WI38 (cell line): ENCODE data around the gene CA5B.
"Not testable (repeated sequence)": the region's sequence is repeated elsewhere in the genome, so short reads cannot be mapped to it uniquely, and the experiment has no call there.

ENCODE experiments used
- H3K4me3 ChIP-seq: 2 replicates; pipeline ENCODE4 v1.5.1; 2011; ENCODE audit warnings: low read depth, mild to moderate bottlenecking, control low read depth, low read length
- TF ChIP-seq, protein P1 (sequence below): IDR thresholded peaks from 2 replicates; pipeline ENCODE4 v1.5.1; 2012; ENCODE audit warnings: low read depth, mild to moderate bottlenecking, control low read depth, low read length

The CA5B gene

DNA sequence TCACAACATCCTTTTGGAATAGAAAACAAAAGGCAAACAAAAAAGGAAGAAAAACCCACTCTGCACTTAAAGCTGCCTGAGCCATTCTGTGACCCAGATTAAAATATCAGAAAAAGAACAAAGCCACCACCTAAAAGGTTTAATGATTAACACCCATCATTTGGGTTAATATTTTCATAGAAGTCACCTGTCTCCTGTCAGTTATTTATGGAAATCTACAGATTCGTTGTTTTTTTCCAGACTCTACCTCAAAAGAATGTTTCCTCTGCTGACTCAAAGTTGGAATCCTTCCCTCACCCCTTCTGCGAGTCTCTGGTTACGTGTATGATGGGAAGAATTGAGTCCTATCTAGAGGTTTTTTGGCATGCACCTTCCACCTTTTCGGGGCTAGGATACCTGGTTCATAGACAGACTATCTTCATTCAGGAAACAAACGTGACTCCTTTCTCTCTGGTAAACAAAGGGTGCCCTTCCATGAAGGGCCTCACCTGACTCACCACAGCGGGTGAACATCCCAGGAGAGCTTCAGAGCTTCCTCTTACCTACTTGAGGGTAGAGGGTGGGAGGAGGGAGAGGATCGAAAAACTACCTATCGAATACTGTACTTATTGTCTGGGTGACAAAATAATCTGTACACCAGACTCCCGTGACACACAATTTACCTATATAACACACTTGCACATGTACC is 19.6 kb upstream of the CA5B start:
- TF ChIP-seq, protein P1, sequence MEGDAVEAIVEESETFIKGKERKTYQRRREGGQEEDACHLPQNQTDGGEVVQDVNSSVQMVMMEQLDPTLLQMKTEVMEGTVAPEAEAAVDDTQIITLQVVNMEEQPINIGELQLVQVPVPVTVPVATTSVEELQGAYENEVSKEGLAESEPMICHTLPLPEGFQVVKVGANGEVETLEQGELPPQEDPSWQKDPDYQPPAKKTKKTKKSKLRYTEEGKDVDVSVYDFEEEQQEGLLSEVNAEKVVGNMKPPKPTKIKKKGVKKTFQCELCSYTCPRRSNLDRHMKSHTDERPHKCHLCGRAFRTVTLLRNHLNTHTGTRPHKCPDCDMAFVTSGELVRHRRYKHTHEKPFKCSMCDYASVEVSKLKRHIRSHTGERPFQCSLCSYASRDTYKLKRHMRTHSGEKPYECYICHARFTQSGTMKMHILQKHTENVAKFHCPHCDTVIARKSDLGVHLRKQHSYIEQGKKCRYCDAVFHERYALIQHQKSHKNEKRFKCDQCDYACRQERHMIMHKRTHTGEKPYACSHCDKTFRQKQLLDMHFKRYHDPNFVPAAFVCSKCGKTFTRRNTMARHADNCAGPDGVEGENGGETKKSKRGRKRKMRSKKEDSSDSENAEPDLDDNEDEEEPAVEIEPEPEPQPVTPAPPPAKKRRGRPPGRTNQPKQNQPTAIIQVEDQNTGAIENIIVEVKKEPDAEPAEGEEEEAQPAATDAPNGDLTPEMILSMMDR, result no peak
- no peak overlapping the region for H3K4me3 ChIP-seq

DNA sequence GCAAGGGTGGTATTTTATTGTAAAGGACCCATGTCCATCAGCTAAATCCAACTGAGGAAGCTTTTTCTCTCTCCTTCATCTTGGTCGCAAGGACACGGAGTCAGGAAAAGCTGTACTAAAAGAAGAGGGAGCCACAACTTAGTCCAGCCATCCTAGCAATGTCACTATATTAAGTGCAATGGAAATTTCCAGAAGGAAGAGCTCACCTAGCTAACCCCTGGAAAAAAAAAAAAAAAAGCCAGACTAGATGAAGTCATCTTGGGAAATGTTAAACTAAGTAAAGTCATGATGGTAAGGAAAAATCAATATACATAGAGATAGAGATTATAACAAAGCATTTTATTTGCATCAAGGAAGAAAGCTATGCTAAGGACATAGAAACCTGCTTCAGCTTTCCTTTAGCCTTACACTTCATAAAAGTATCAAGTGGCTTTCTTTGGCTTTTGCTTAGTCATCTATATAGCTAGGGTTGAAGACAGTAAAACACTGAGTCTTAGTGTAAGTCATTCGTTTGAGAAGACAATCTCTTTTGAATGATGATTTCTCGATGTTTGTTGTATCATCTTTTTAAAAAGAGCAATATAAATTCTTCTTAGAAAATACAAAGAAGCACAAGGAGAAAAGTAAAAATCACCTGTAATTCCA is 18.6 kb upstream of the CA5B start:
- no peak overlapping the region for H3K4me3 ChIP-seq
- TF ChIP-seq, protein P1, result no peak

GRCh38 chrX:15721911-15722310 is 16.2 kb upstream of the CA5B start:
- TF ChIP-seq, protein P1, result no peak

DNA sequence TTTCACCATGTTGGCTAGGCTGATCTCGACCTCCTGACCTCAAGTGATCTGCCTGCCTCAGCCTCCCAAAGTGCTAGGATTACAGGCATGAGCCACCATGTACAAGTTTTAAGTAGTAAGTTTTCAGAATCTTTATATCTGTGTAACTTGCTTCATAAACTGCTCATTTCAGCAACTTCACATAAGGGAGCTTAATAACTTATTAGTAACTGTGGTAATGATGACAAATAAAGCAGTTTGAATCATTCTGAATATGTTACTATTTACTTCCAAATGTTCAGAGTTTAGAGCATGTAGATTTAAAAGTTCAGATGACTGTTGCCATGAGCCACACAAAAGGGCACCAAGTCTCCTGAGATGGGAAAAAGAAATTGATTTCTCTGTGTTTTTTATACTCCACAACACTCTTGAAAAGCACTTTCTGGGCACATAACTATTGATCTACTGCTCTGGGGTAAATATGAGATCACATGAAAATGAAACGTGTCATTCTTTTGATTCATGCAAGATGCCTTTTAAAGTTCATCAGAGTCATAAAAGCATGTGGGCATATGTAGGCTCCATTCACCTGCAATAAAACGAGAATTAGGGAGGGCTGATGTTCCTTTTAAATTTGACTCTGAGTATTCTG is 14.1 kb upstream of the CA5B start:
- H3K4me3 ChIP-seq, result no peak overlapping the region
- TF ChIP-seq, protein P1, result no peak

More at GRCh38 chrX:15721911-15722310, 16.2 kb upstream of the CA5B start:
- H3K4me3 ChIP-seq, result no peak overlapping the region

DNA sequence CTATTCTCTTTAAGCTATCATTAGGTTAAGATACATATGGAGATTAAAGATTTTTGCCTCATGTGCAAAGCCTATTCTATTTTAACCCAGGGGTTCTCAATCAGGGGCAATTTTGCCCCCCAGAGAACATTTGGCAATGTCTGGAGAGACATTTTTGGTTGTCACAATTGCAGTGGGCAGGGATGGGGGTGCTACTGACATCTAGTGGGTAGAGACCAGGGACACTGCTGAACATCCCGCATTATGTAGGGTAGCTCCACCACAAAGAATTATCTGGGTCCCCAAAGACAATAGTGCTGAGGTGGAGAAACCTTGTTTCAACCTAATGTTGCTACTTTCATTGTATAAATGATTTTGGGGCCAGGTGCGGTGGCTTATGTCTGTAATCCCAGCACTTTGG is 13.2 kb upstream of the CA5B start:
- no peak overlapping the region for H3K4me3 ChIP-seq
- TF ChIP-seq, protein P1, result no peak

DNA sequence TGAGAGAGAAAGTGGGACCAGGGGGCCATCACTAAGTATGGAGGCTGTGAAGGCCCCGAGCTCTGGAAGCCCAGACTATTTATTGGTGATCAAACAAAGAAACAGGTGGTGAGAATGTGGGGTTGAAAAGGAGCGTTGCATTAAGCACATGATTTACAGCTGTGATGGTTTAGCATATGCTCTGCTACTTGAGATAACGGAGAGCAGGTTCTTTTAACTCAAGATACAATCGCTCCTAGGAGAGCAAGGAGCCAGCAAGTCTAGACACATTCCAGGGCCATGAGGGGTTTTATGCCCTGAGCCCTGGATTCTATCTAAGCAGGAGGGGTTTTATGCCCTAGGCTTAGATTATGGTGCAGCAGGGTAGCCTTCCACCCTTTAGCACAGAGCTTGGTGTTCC is 6.7 kb upstream of the CA5B start:
- not testable (repeated sequence) for H3K4me3 ChIP-seq

- peak overlapping the region; percentile 17; the same call in 1 of the 2 replicates for H3K4me3 ChIP-seq
- TF ChIP-seq, protein P1, result no peak
These were observed 696 bp upstream of the CA5B start for GRCh38 chrX:15737190-15737958.
